ENCODE data around the gene NLGN3.

Gene NLGN3

GRCh38 chrX:71170660-71171059, 26.0 kb downstream of the NLGN3 start:
- no peak overlapping the region for H2AFZ ChIP-seq (ENCODE audit: low read length)
- no peak overlapping the region for H3K27ac ChIP-seq (ENCODE audit: low read length)
- no peaks in the 10 kb centered on the region for H3K36me3 ChIP-seq (replicated peaks; ENCODE audit: insufficient read depth, low read length)

GRCh38 chrX:71171110-71171801, 26.6 kb downstream of the NLGN3 start:
- H3K36me3 ChIP-seq (replicated peaks; ENCODE audit: insufficient read depth, low read length): no peaks in the 10 kb centered on the region
- H3K9me3 ChIP-seq (replicated peaks; ENCODE audit: insufficient read depth, low read length): no peaks in the 10 kb centered on the region
- no peaks in the 10 kb centered on the region for H3K4me1 ChIP-seq (ENCODE audit: low read length)
- no peaks in the 10 kb centered on the region for H3K27me3 ChIP-seq (replicated peaks; ENCODE audit: insufficient read depth, low read length)
- H3K79me2 ChIP-seq (ENCODE audit: low read length): no peaks in the 10 kb centered on the region
- H3K4me2 ChIP-seq (ENCODE audit: low read depth, low read length): no peak overlapping the region
- no peak overlapping the region for H3K9ac ChIP-seq (ENCODE audit: low read length)
- no peak for TF ChIP-seq CTCF (IDR thresholded peaks at IDR 0.05; ENCODE audit: low read length)
- TF ChIP-seq EZH2phosphoT487 (IDR thresholded peaks at IDR 0.05; ENCODE audit: low read length): no peak
- TF ChIP-seq EZH2 (optimal IDR thresholded peaks at IDR 0.05; ENCODE audit: low read depth, low read length): no peak
- H3K4me3 ChIP-seq (ENCODE audit: low read length): no peak overlapping the region
- DNase-seq: no peak
- no peaks in the 10 kb centered on the region for H4K20me1 ChIP-seq (ENCODE audit: insufficient read depth, low read length)
- H3K27ac ChIP-seq (ENCODE audit: low read length): no peak overlapping the region
- no peak overlapping the region for H2AFZ ChIP-seq (ENCODE audit: low read length)
- H3F3A ChIP-seq (ENCODE audit: insufficient read depth, low read length): no peaks in the 10 kb centered on the region
- H3K9me2 ChIP-seq (replicated peaks; ENCODE audit: insufficient read depth, low read length): no peaks in the 10 kb centered on the region

More at GRCh38 chrX:71170660-71171059, 26.0 kb downstream of the NLGN3 start:
- no peak for TF ChIP-seq EZH2 (optimal IDR thresholded peaks at IDR 0.05; ENCODE audit: low read depth, low read length)
- no peak for TF ChIP-seq EZH2phosphoT487 (IDR thresholded peaks at IDR 0.05; ENCODE audit: low read length)
- TF ChIP-seq CTCF (IDR thresholded peaks at IDR 0.05; ENCODE audit: low read length): no peak
- no peak overlapping the region for H3K4me3 ChIP-seq (ENCODE audit: low read length)
- H3K9me3 ChIP-seq (replicated peaks; ENCODE audit: insufficient read depth, low read length): no peaks in the 10 kb centered on the region
- no peaks in the 10 kb centered on the region for H3K4me1 ChIP-seq (ENCODE audit: low read length)
- H3F3A ChIP-seq (ENCODE audit: insufficient read depth, low read length): no peaks in the 10 kb centered on the region
- no peaks in the 10 kb centered on the region for H3K27me3 ChIP-seq (replicated peaks; ENCODE audit: insufficient read depth, low read length)
- H3K4me2 ChIP-seq (ENCODE audit: low read depth, low read length): no peak overlapping the region
- H3K9me2 ChIP-seq (replicated peaks; ENCODE audit: insufficient read depth, low read length): no peaks in the 10 kb centered on the region
- no peaks in the 10 kb centered on the region for H3K79me2 ChIP-seq (ENCODE audit: low read length)
- no peak overlapping the region for H3K9ac ChIP-seq (ENCODE audit: low read length)
- H4K20me1 ChIP-seq (ENCODE audit: insufficient read depth, low read length): no peaks in the 10 kb centered on the region
- no peak for DNase-seq

GRCh38 chrX:71173440-71173839, 28.8 kb downstream of the NLGN3 start:
- TF ChIP-seq EZH2phosphoT487 (IDR thresholded peaks at IDR 0.05; ENCODE audit: low read length): no peak
- TF ChIP-seq EZH2 (optimal IDR thresholded peaks at IDR 0.05; ENCODE audit: low read depth, low read length): no peak
- TF ChIP-seq CTCF (IDR thresholded peaks at IDR 0.05; ENCODE audit: low read length): no peak
- no peak for DNase-seq
- no peaks in the 10 kb centered on the region for H3K79me2 ChIP-seq (ENCODE audit: low read length)
- H3K36me3 ChIP-seq (replicated peaks; ENCODE audit: insufficient read depth, low read length): no peaks in the 10 kb centered on the region
- no peaks in the 10 kb centered on the region for H3K9me3 ChIP-seq (replicated peaks; ENCODE audit: insufficient read depth, low read length)
- H3K27ac ChIP-seq (ENCODE audit: low read length): no peak overlapping the region
- H3K9me2 ChIP-seq (replicated peaks; ENCODE audit: insufficient read depth, low read length): no peaks in the 10 kb centered on the region
- no peak overlapping the region for H3K4me3 ChIP-seq (ENCODE audit: low read length)
- no peak overlapping the region for H2AFZ ChIP-seq (ENCODE audit: low read length)
- no peaks in the 10 kb centered on the region for H3F3A ChIP-seq (ENCODE audit: insufficient read depth, low read length)
- no peaks in the 10 kb centered on the region for H4K20me1 ChIP-seq (ENCODE audit: insufficient read depth, low read length)
- H3K4me1 ChIP-seq (ENCODE audit: low read length): no peaks in the 10 kb centered on the region
- H3K9ac ChIP-seq (ENCODE audit: low read length): no peak overlapping the region
- no peak overlapping the region for H3K4me2 ChIP-seq (ENCODE audit: low read depth, low read length)
- no peaks in the 10 kb centered on the region for H3K27me3 ChIP-seq (replicated peaks; ENCODE audit: insufficient read depth, low read length)

All from MM.1S (cell line).